NCI-H1105 (cell line): Measurements from ENCODE around the gene RAPGEF4.
A peak's percentile ranks its signal among the peaks of the same experiment; 100 is the strongest.

Experiments used
- DNase-seq: peaks from one replicate; lab custom pipeline; 2025; lab: John Stamatoyannopoulos, UW

RAPGEF4 gene

GRCh38 chr2:172861656-172862476 lies 126.2 kb downstream of the RAPGEF4 start:
- DNase-seq, result no peak

GRCh38 chr2:172863341-172863740 lies 127.7 kb downstream of the RAPGEF4 start:
- no peak for DNase-seq

GRCh38 chr2:172864182-172864581 lies 128.5 kb downstream of the RAPGEF4 start:
- DNase-seq, result peak; percentile 34

- DNase-seq, result no peak
These were observed 129.8 kb downstream of the RAPGEF4 start for GRCh38 chr2:172865422-172865821.

GRCh38 chr2:172869861-172870260 lies 134.2 kb downstream of the RAPGEF4 start:
- no peak for DNase-seq

GRCh38 chr2:172870396-172870795 lies 134.8 kb downstream of the RAPGEF4 start:
- no peak for DNase-seq

- DNase-seq, result no peak
These were observed 142.2 kb downstream of the RAPGEF4 start for GRCh38 chr2:172877826-172878225.

GRCh38 chr2:172878260-172878659 lies 142.6 kb downstream of the RAPGEF4 start:
- DNase-seq, result no peak

GRCh38 chr2:172884336-172884735 lies 148.7 kb downstream of the RAPGEF4 start:
- DNase-seq, result no peak

- DNase-seq, result no peak
These were observed 150.4 kb downstream of the RAPGEF4 start for GRCh38 chr2:172885996-172886395.

- DNase-seq, result no peak
These were observed 151.6 kb downstream of the RAPGEF4 start for GRCh38 chr2:172887280-172887679.

GRCh38 chr2:172888714-172889669 lies 153.3 kb downstream of the RAPGEF4 start:
- peak; percentile 93 for DNase-seq

GRCh38 chr2:172889768-172890430 lies 154.3 kb downstream of the RAPGEF4 start:
- no peak for DNase-seq

GRCh38 chr2:172893111-172893510 lies 157.5 kb downstream of the RAPGEF4 start:
- DNase-seq, result no peak

GRCh38 chr2:172893671-172894070 lies 158.0 kb downstream of the RAPGEF4 start:
- DNase-seq, result no peak

GRCh38 chr2:172894689-172895387 lies 159.2 kb downstream of the RAPGEF4 start:
- DNase-seq, result no peak

- no peak for DNase-seq
These were observed 161.0 kb downstream of the RAPGEF4 start for GRCh38 chr2:172896661-172897081.

- DNase-seq, result peak; percentile 31
These were observed 165.2 kb downstream of the RAPGEF4 start for GRCh38 chr2:172900871-172901270.

GRCh38 chr2:172901913-172902312 lies 166.3 kb downstream of the RAPGEF4 start:
- no peak for DNase-seq

GRCh38 chr2:172904236-172904635 lies 168.6 kb downstream of the RAPGEF4 start:
- no peak for DNase-seq

GRCh38 chr2:172905937-172906811 lies 170.5 kb downstream of the RAPGEF4 start:
- no peak for DNase-seq
